IPS-18c (cell line): ENCODE results near the gene SUPV3L1.
A peak's percentile ranks its signal among the peaks of the same experiment; 100 is the strongest.
"Not testable (repeated sequence)": the region's sequence is repeated elsewhere in the genome, so short reads cannot be mapped to it uniquely, and the experiment has no call there.

ENCODE experiments used
- H3K4me3 ChIP-seq: 2 replicates; pipeline ENCODE4 v1.7.0; 2013; ENCODE audit warnings: low read depth, mild to moderate bottlenecking, low read length, moderate library complexity; ENCODE audit not compliant: insufficient read depth
- H3K9me3 ChIP-seq: one replicate; pipeline ENCODE4 v1.6.1; 2013; ENCODE audit warnings: mild to moderate bottlenecking, low read length, moderate library complexity; ENCODE audit not compliant: control insufficient read depth, insufficient read depth

Gene SUPV3L1

DNA sequence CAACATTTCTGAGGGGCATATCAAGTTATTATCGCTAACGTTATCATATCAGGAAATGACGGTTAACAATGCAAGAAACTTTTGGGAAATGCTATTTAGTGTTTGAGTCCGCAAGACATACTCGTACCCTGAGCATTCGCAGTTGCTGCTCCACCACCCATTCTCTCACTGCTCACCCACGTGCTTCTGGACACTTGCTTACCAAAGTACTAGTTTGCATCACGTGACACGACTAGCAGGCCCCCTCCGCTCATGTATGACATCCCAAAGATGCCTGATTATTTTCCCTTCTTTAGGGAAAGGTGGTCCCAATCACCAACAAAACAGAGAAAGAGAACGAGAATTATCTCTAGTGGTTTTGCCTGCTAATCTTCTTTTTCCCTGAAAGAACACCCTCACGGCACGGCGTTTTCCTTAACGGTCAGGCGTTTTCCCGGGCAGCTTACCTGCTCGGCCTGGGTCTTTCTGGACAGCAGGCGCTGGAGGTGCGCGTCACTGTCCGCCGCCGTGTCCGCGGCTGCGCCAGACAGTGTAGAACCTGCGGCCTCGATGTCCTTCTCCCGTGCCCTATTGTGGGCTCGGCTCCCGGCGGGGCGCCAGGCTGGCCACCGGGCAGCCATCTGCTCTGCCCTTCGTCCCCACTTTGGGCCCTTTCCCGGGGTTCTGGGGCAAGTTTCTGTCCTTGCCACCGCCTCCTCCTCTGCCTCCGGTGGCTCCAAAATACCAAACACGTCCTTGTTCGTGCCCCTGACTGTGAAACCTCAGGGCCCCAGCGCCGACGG is at the start of gene SUPV3L1:
TSS of gene SUPV3L1 (plus strand) at position 492 of the 782 bp plus-strand sequence. CDS start at position 550, 58 bp downstream.
- Histone ChIP-seq H3K4me3 (peak within 1 kb of the TSS; percentile 100), H3K9me3 (no peaks in the 10 kb centered on the region)

DNA sequence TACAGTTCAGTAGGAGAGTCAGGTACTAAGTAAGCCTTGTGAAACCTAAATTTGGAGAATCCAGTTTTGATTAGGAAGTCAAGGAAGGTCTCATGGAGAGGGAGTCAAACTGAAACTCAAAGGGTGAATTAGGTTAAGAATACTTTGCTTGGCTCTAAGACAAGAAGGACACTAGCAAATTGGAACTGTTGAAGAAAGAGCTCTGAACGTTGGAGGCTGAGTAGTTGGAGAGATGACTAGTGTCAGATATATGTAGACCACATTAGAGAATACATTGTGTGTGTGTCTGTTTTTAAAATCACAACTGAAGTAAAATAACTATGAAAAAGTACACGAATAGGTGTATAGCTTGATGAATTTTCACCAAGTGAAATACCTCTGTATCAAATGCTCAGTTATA is 49.8 kb upstream of the SUPV3L1 start:
- Histone ChIP-seq H3K4me3 (no peak overlapping the region), H3K9me3 (no peaks in the 10 kb centered on the region)

DNA sequence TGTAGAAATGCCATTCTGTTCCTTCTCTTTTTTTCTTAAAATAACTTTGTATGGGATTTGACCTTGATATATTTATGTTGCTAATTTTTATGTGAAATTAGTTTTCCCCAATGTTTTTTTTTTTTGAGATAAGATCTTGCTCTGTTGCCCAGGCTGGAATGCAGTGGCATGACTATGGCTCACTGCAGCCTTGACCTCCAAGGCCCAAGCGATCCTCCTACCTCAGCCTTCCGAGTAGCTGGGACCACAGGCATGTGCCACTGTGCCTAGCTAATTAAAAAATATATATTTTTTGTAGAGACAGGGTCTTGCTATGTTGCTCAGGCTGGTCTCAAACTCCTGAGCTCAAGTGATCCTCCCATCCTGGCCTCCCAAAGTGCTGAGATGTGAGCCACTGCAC is 40.1 kb upstream of the SUPV3L1 start:
- no peak overlapping the region for H3K4me3 ChIP-seq

DNA sequence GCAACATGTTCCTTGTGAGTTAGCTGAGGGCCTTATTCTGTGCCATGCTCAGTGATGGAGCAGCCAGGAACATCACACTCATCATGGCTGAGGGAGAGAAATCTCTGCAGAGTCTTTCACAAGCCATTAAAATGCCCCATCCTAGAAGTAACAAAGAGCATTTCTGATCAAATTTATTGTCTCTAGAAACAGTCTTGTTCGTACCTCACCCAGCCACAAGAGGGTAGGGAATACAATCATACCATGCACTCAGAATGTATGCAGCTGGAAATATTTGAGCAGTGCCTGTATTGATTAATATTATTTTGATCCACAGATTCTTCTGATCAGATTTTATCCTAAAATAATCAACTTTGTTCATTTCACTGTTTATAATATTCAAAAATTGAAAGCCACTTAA is 38.7 kb upstream of the SUPV3L1 start:
- no peak overlapping the region for H3K4me3 ChIP-seq
- no peaks in the 10 kb centered on the region for H3K9me3 ChIP-seq

More for the DNA sequence above, 40.1 kb upstream of the SUPV3L1 start:
- no peaks in the 10 kb centered on the region for H3K9me3 ChIP-seq

DNA sequence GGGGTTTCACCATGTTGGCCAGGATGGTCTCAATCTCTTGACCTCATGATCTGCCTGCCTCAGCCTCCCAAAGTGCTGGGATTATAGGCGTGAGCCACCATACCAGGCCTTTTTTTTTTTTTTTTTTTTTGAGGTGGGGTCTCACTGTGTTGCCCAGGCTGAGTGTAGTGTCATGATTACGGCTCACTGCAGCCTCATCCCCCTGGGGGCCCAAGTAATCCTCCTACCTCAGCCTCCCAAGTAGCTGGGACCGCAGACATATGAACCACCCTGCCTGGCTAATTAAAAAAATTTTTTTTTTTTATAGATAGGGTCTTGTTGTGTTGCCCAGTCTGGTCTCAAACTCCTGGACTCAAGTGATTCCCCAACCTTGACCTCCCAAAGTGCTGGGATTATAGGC is 38.0 kb upstream of the SUPV3L1 start:
- H3K9me3 ChIP-seq, H3K4me3 ChIP-seq: not testable (repeated sequence)

DNA sequence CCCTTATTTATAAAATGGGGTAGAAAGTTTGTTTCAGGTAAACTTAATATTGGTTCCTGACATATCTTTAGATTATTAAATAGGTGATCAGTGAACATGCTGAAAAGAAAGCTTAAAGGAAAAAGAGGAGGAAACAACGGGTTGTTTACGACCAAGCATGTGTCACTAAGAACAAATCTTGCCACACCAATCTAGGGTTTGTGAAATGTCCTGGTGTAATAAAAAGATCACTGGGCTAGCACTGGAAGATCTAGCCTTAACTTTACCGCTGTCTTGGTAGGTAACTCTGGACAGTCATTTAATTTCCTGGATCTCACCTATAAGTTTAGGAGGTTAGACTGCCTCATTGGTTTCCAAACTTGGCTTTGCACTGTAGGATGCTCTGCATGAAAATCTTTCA is 37.1 kb upstream of the SUPV3L1 start:
- H3K4me3 ChIP-seq: no peak overlapping the region
- H3K9me3 ChIP-seq: no peaks in the 10 kb centered on the region

DNA sequence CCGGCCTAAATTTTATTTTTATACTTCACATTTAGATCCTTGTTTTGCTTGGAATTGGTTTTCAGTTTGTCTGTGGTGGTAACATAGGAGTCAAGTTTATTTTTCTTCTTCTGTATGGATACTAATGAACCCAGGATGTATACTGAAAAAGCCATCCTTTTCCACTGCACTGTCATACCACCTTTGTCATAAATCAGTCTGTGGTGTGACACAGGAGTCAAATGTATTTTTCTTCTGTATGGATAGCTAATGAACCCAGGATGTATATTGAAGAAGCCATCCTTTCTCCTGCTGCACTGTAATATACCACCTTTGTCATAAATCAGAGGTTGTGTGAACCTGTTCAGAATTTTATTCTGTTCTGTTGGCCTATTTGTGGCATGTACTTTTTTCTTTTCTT is 34.7 kb upstream of the SUPV3L1 start:
- Histone ChIP-seq H3K4me3 (no peak overlapping the region), H3K9me3 (no peaks in the 10 kb centered on the region)

DNA sequence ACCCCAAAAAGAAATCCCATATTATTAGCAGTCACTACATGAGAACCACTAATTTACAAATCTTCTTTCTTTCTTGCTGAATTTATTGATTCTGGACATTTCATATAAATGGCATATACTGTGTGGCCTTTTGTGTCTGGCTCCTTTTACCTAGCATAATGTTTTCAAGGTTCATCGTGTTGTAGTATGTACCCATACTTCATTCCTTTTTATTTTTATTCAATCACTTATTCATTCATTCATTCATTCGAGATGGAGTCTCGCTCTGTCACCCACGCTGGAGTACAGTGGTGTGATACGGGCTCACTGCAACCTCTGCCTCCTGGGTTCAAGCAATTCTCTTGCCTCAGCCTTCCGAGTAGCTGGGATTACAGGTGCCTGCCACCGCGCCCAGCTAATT is 34.2 kb upstream of the SUPV3L1 start:
- Histone ChIP-seq H3K9me3 (no peaks in the 10 kb centered on the region), H3K4me3 (no peak overlapping the region)

DNA sequence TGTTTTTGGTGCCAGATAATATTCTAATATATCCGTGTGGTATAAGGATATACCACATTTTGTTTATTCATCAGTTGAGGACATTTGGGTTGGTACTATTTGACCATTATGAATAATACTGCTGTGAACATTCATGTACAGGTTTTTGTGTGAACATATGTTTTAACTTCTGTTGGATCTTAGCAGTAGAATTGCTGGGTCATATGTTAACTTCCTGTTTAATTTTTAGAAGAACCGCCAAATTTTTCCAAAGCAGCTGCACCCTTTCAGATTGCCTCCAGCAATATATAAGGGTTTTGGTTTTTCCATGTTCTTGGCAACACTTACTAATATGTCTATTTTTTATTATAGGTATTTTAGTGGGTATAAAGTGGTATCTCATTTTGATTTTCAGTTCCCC is 33.3 kb upstream of the SUPV3L1 start:
- H3K4me3 ChIP-seq: no peak overlapping the region
- H3K9me3 ChIP-seq: no peaks in the 10 kb centered on the region

DNA sequence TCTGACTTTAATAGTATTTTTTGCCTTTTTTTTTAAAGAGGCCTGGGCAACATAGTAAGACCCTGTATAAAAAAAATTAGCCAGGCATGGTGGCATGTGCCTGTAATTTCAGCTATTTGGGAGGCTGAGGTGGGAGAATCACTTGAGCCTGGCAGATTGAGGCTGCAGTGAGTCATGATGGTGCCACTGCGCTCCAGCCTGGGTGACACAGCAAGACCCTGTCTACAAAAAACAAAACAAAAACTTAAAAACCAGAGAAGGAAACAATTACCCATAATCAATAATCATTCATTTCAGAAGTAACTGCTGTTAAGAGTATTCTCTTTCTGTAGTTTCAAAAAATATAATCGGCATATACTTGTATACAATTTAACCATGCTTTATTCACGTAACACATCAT is 28.1 kb upstream of the SUPV3L1 start:
- H3K9me3 ChIP-seq: no peaks in the 10 kb centered on the region
- no peak overlapping the region for H3K4me3 ChIP-seq

DNA sequence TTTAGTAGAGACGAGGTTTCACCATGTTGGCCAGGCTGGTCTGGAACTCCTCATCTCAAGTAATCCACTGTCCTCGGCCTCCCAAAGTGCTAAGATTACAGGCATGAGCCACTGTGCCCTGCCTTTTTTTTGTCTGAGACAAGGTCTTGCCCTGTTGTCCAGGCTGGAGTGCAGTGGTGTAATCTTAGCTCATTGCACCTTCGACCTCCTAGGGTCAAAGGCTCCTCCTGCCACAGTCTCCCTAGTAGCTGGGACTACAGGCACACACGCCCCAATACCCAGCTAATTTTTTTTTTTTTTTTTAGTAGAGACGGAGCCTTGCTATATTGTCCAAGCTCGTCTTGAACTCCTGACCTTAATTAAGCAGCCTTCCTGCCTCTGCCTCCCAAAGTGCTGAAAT is 26.8 kb upstream of the SUPV3L1 start:
- Histone ChIP-seq H3K9me3 (no peaks in the 10 kb centered on the region), H3K4me3 (no peak overlapping the region)

DNA sequence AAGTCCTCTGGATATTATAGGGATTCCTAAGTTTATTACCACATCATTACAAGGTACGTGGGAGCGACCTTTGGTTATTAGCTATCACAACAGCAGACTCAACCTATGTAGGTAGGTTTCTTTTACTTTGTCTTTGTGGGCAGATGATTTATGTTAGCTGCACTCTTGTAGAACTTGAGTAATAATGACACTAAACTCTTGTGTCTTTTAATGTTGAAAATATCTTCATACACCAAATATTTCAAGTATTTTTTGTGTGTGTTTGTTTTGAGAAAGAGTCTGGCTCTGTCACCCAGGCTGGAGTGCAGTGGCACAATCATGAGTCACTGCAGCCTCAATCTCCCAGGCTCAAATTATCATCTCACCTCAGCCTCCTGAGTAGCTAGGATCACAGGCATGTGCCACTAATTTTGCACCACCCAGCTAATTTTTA is 19.2 kb upstream of the SUPV3L1 start:
- H3K4me3 ChIP-seq: no peak overlapping the region
- no peaks in the 10 kb centered on the region for H3K9me3 ChIP-seq

DNA sequence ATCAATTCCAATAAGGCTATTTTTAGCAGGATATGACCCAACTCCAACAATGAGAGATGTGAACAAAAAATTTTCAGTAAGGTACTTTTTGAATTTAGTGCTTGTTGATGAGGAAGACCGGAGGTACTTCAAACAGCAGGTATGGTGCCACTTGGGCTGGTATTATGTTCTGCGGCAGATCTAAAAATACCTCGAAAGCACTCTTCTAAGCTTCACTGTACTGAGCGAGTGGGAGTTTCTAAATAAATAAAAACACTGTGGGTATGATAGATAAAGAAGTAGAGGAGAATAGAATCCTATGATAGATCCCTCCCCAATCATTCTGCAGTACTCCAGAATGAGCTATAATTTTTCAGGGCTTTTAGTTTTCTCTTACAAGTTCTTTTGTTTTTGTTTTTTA is 11.5 kb upstream of the SUPV3L1 start:
- Histone ChIP-seq H3K4me3 (no peak overlapping the region), H3K9me3 (no peaks in the 10 kb centered on the region)

DNA sequence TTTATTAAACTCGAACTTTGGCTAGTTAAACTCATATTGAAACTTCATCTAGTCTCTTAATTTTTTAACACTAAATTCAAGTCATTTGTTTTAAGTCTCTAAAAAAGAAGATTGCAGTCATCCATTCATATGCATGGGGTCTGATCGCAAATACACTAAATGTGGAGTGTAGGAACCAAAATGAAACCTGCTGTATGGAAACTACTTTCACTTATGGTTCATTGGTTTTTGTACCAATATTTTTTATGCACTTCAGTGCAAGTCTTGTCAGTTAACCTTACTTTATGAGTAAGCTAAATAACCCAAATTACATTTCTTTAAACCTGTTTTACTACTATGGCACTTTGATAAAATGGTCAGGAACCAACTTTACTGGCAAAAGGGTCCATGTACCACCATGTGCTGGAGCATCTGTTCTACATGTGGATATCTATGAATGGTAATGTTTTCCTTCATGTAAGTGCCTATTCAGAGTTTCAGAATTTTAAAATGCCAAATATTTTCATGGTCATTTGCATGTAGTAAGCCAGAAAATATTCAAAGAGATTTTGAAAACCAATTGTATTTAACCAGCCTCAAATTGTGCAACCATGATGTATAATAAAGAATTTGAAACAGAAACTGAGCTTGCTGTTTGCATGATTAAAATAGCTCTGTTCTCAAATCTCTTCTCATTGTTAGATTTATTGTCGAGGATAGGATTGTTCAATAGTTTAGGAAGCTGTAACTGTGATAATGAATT is 7.6 kb upstream of the SUPV3L1 start:
- Histone ChIP-seq H3K9me3 (no peaks in the 10 kb centered on the region), H3K4me3 (no peak overlapping the region)

DNA sequence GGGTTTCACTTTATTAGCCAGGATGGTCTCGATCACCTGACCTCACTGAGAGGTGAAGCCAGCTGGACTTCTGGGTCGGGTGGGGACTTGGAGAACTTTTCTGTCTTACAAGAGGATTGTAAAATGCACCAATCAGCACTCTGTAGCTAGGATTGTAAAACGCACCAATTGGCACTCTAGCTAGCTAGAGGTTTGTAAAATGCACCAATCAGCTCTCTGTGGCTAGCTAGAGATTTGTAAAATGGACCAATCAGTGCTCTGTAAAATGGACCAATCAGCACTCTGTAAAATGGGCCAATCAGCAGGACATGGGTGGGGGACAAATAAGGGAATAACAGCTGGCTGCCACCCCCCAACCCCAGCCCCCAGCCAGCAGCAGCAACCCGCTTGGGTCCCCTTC is 4.7 kb upstream of the SUPV3L1 start:
- H3K9me3 ChIP-seq, H3K4me3 ChIP-seq: not testable (repeated sequence)

DNA sequence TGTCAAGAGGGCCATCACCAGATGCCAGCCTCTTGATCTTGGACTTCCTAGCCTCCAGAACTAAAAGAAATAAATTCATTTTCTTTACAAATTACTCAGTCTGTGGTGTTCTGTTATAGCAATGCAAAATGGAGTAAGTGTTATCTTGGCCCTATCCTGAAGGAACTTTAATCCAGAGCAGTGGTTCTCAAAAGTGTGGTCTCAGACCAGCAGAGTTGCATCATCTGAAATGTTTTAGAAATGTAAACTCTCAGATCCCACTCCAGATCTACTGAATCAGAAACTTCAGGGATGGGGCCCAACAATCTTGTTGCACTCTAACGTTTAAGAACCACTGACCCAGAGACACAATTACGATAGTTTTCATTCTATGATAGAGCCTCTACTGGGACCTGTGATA is 3.2 kb upstream of the SUPV3L1 start:
- Histone ChIP-seq H3K9me3 (no peaks in the 10 kb centered on the region), H3K4me3 (no peak overlapping the region)

DNA sequence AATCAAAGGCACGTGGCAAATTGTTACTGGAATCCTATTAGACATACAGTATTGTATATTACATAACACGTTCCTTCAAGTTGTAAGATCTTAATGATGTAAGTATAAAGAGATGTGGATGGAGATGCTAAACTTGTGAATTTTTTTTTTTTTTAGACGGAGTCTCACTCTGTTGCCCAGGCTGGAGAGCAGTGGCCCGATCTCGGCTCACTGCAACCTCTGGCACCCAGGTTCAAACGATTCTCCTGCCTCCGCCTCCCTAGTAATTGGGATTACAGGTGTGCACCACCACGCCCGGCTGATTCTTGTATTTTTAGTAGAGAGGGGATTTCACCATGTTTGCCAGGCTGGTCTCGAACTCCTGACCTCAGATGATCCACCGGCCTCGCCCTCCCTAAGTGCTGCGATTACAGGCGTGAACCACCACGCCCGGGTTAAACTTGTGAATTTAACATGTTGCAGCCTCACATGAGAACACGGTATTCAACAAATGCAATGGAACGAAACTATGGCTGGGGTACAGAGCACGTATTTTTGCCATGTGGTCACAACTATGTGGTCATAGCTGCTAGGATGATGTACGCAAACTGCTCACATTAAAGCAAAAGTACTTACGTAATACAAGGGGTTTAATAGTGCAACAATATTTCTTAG is 818 bp upstream of the SUPV3L1 start:
- no peaks in the 10 kb centered on the region for H3K9me3 ChIP-seq
- peak overlapping the region; percentile 100 for H3K4me3 ChIP-seq
